Measurements from ENCODE around the gene HOXB6.

Gene HOXB6

DNA sequence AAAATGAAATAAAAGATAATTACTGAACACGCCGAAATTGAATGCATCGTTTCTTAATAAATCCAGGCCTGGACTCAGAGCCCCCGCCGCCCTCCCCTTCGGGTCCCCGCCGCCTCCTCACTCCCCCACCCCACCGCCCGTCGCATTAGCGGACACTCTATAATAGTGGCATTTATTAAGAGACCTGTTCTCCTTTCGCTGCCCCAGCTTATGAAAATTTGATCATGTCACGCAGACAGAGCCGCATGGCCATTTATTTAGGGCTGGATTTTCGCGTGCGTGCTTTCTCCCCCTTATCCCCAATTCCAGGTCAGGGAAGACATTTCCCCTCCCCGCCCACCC, 53.6 kb downstream of the HOXB6 start:
- no peak for ATAC-seq
- TF ChIP-seq, protein P1, sequence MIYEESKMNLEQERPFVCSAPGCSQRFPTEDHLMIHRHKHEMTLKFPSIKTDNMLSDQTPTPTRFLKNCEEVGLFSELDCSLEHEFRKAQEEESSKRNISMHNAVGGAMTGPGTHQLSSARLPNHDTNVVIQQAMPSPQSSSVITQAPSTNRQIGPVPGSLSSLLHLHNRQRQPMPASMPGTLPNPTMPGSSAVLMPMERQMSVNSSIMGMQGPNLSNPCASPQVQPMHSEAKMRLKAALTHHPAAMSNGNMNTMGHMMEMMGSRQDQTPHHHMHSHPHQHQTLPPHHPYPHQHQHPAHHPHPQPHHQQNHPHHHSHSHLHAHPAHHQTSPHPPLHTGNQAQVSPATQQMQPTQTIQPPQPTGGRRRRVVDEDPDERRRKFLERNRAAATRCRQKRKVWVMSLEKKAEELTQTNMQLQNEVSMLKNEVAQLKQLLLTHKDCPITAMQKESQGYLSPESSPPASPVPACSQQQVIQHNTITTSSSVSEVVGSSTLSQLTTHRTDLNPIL (CRISPR knock-in tag; IDR thresholded peaks at IDR 0.05; ENCODE audit: low read depth) = no peak
- TF ChIP-seq TOX (CRISPR knock-in tag; IDR thresholded peaks at IDR 0.05; ENCODE audit: borderline replicate concordance) (no peak), ZNF8 (CRISPR knock-in tag; IDR thresholded peaks at IDR 0.05) (no peak), ISL1 (CRISPR knock-in tag; IDR thresholded peaks at IDR 0.05) (no peak), CSDC2 (CRISPR knock-in tag; IDR thresholded peaks at IDR 0.05) (no peak), RARB (CRISPR knock-in tag; IDR thresholded peaks at IDR 0.05) (no peak)
- TF ChIP-seq, protein P2, sequence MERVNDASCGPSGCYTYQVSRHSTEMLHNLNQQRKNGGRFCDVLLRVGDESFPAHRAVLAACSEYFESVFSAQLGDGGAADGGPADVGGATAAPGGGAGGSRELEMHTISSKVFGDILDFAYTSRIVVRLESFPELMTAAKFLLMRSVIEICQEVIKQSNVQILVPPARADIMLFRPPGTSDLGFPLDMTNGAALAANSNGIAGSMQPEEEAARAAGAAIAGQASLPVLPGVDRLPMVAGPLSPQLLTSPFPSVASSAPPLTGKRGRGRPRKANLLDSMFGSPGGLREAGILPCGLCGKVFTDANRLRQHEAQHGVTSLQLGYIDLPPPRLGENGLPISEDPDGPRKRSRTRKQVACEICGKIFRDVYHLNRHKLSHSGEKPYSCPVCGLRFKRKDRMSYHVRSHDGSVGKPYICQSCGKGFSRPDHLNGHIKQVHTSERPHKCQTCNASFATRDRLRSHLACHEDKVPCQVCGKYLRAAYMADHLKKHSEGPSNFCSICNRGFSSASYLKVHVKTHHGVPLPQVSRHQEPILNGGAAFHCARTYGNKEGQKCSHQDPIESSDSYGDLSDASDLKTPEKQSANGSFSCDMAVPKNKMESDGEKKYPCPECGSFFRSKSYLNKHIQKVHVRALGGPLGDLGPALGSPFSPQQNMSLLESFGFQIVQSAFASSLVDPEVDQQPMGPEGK (CRISPR knock-in tag; IDR thresholded peaks at IDR 0.05; ENCODE audit: borderline replicate concordance) = no peak

DNA sequence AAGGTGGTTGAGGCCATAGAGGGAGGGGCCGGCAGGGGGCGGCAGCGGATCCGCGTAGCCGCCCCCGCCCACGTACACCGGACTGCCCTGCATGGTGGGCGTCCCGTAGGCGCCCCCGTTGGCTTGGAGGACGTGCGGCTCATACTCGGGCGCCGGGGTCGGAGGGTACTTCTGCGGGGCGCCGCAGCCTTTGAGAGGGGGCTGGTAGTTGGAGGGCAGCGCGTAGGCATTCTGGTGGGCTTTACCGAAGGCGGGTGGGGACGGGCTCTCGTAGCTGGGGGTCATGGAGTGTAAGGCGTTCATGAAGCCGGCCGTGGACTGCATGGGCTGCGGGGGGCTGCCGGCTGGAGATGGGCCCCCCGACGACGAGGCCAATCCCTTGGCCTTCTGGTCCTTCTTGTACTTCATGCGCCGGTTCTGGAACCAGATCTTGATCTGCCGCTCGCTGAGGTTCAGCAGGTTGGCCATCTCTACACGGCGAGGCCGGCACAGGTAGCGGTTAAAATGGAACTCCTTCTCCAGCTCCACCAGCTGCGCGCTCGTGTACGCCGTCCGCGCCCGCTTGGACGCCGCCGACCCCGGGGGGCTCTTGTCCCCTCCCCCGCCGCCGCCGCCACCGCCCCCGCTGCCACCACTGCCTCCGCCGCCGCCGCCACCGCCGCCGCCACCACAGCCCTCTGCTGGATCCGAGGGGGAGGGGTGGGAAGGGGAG, 54.1 kb downstream of the HOXB6 start:
- TF ChIP-seq ZNF70 (CRISPR knock-in tag; IDR thresholded peaks at IDR 0.05) (no peak), OSR1 (CRISPR knock-in tag; IDR thresholded peaks at IDR 0.05) (no peak), ISL1 (CRISPR knock-in tag; IDR thresholded peaks at IDR 0.05) (no peak), ESRRG (CRISPR knock-in tag; IDR thresholded peaks at IDR 0.05) (no peak), PPARA (CRISPR knock-in tag; IDR thresholded peaks at IDR 0.05; ENCODE audit: borderline replicate concordance) (no peak), SNAI2 (CRISPR knock-in tag; IDR thresholded peaks at IDR 0.05) (no peak), CSDC2 (CRISPR knock-in tag; IDR thresholded peaks at IDR 0.05) (no peak), GLIS3 (CRISPR knock-in tag; IDR thresholded peaks at IDR 0.05) (no peak), BACH2 (CRISPR knock-in tag; IDR thresholded peaks at IDR 0.05; ENCODE audit: borderline replicate concordance) (no peak)
- TF ChIP-seq, protein P3, sequence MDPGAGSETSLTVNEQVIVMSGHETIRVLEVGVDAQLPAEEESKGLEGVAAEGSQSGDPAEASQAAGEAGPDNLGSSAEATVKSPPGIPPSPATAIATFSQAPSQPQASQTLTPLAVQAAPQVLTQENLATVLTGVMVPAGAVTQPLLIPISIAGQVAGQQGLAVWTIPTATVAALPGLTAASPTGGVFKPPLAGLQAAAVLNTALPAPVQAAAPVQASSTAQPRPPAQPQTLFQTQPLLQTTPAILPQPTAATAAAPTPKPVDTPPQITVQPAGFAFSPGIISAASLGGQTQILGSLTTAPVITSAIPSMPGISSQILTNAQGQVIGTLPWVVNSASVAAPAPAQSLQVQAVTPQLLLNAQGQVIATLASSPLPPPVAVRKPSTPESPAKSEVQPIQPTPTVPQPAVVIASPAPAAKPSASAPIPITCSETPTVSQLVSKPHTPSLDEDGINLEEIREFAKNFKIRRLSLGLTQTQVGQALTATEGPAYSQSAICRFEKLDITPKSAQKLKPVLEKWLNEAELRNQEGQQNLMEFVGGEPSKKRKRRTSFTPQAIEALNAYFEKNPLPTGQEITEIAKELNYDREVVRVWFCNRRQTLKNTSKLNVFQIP (CRISPR knock-in tag; IDR thresholded peaks at IDR 0.05; ENCODE audit: borderline replicate concordance, low read depth) = no peak
- no peak for ATAC-seq

DNA sequence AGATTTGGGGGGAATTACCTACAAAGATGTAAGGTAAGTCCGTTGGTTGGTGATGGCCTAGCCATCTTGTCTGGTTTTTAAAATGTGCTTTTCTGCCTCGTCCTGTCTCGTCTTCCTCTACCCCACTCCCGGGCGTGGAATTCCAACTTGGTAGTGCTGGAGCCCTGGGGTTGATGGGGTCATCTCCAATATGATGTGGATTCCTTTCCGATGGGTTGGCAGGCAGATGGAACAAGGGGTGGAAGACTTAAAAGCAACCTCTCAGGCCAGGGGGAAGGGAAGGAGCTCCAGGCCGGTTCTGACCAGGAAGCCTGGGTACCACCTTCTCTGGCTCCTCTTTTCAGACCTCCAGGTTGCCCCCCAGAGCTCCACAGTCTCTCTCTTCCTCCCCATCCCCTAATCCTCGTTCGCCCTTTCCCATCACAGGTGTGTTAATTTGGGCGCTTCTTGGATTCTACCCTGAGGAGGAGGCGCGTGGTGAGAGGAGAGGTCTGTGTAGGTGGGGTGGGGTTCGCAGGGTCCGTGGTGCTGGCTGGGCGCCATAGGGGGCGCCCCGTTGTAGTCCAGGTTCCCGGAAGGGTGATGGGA, 54.8 kb downstream of the HOXB6 start:
- ATAC-seq = no peak
- TF ChIP-seq, protein P4, sequence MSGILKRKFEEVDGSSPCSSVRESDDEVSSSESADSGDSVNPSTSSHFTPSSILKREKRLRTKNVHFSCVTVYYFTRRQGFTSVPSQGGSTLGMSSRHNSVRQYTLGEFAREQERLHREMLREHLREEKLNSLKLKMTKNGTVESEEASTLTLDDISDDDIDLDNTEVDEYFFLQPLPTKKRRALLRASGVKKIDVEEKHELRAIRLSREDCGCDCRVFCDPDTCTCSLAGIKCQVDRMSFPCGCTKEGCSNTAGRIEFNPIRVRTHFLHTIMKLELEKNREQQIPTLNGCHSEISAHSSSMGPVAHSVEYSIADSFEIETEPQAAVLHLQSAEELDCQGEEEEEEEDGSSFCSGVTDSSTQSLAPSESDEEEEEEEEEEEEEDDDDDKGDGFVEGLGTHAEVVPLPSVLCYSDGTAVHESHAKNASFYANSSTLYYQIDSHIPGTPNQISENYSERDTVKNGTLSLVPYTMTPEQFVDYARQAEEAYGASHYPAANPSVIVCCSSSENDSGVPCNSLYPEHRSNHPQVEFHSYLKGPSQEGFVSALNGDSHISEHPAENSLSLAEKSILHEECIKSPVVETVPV (CRISPR knock-in tag; IDR thresholded peaks at IDR 0.05) = no peak
- TF ChIP-seq PPARA (CRISPR knock-in tag; IDR thresholded peaks at IDR 0.05; ENCODE audit: borderline replicate concordance) (no peak), SNAI2 (CRISPR knock-in tag; IDR thresholded peaks at IDR 0.05) (no peak), OSR1 (CRISPR knock-in tag; IDR thresholded peaks at IDR 0.05) (no peak), ZFP3 (CRISPR knock-in tag; IDR thresholded peaks at IDR 0.05) (no peak), BACH2 (CRISPR knock-in tag; IDR thresholded peaks at IDR 0.05; ENCODE audit: borderline replicate concordance) (no peak), CSDC2 (CRISPR knock-in tag; IDR thresholded peaks at IDR 0.05) (no peak), ZNF8 (CRISPR knock-in tag; IDR thresholded peaks at IDR 0.05) (no peak), ARNTL (CRISPR knock-in tag; IDR thresholded peaks at IDR 0.05; ENCODE audit: borderline replicate concordance, low read depth) (no peak), ISL1 (CRISPR knock-in tag; IDR thresholded peaks at IDR 0.05) (no peak), TCF4 (CRISPR knock-in tag; IDR thresholded peaks at IDR 0.05; ENCODE audit: borderline replicate concordance) (no peak), TOX (CRISPR knock-in tag; IDR thresholded peaks at IDR 0.05; ENCODE audit: borderline replicate concordance) (no peak)
- TF ChIP-seq, protein P5, sequence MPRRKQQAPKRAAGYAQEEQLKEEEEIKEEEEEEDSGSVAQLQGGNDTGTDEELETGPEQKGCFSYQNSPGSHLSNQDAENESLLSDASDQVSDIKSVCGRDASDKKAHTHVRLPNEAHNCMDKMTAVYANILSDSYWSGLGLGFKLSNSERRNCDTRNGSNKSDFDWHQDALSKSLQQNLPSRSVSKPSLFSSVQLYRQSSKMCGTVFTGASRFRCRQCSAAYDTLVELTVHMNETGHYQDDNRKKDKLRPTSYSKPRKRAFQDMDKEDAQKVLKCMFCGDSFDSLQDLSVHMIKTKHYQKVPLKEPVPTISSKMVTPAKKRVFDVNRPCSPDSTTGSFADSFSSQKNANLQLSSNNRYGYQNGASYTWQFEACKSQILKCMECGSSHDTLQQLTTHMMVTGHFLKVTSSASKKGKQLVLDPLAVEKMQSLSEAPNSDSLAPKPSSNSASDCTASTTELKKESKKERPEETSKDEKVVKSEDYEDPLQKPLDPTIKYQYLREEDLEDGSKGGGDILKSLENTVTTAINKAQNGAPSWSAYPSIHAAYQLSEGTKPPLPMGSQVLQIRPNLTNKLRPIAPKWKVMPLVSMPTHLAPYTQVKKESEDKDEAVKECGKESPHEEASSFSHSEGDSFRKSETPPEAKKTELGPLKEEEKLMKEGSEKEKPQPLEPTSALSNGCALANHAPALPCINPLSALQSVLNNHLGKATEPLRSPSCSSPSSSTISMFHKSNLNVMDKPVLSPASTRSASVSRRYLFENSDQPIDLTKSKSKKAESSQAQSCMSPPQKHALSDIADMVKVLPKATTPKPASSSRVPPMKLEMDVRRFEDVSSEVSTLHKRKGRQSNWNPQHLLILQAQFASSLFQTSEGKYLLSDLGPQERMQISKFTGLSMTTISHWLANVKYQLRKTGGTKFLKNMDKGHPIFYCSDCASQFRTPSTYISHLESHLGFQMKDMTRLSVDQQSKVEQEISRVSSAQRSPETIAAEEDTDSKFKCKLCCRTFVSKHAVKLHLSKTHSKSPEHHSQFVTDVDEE (CRISPR knock-in tag; IDR thresholded peaks at IDR 0.05) = no peak

Measured in SK-N-SH treated with all-trans-retinoic acid at 6 μM for 48 hours (cell line).